ENCODE data around the gene PPP1R9B. TPM values are rescaled to one million over a fixed set of nuclear protein-coding genes. Genes with fewer than 3 reads are reported as not detected.

The PPP1R9B gene
- total and polyA plus RNA-seq, 2 of the 8 experiments (the other 6 are each of a cell fraction or from before 2014, with no cell fraction given): 5.2 to 13.1 TPM

GRCh38 chr17:50183421-50183994 is 33.0 kb upstream of the PPP1R9B start (continued):
- TF ChIP-seq CHD7 (IDR thresholded peaks at IDR 0.05; ENCODE audit: insufficient replicate concordance, low read length) (no peak), EGR1 (IDR thresholded peaks at IDR 0.05; ENCODE audit: borderline replicate concordance, low read depth, low read length) (no peak), PHF8 (conservative IDR thresholded peaks at IDR 0.05; ENCODE audit: low read depth, low read length) (no peak), EP300 (IDR thresholded peaks at IDR 0.05; ENCODE audit: borderline replicate concordance in 1 of 2, low read depth in 2 of 2, low read length in 2 of 2) (no peak), POLR2A (IDR thresholded peaks at IDR 0.05; ENCODE audit: control extremely low read depth in 1 of 2, low read depth in 2 of 2, low read length in 2 of 2) (no peak), SRF (IDR thresholded peaks at IDR 0.05; ENCODE audit: low read depth, low read length) (no peak), SP2 (IDR thresholded peaks at IDR 0.05; ENCODE audit: low read length) (no peak), BACH1 (IDR thresholded peaks at IDR 0.05; ENCODE audit: low read length) (no peak), HDAC2 (IDR thresholded peaks at IDR 0.05; ENCODE audit: borderline replicate concordance in 1 of 2, low read depth in 2 of 2, low read length in 2 of 2) (no peak), MAFK (IDR thresholded peaks at IDR 0.05; ENCODE audit: low read depth, low read length) (no peak), JUN (IDR thresholded peaks at IDR 0.05; ENCODE audit: low read depth, low read length) (no peak)
